ENCODE measurements around the gene ADSL. TPM values are rescaled to one million over a fixed set of nuclear protein-coding genes. Genes with fewer than 3 reads are reported as not detected.
A peak's percentile ranks its signal among the peaks of the same experiment; 100 is the strongest.
"Not testable (repeated sequence)": the region's sequence is repeated elsewhere in the genome, so short reads cannot be mapped to it uniquely, and the experiment has no call there.

The ADSL gene
- total RNA-seq, 1 donor from 2014 or later, result 142 TPM

DNA sequence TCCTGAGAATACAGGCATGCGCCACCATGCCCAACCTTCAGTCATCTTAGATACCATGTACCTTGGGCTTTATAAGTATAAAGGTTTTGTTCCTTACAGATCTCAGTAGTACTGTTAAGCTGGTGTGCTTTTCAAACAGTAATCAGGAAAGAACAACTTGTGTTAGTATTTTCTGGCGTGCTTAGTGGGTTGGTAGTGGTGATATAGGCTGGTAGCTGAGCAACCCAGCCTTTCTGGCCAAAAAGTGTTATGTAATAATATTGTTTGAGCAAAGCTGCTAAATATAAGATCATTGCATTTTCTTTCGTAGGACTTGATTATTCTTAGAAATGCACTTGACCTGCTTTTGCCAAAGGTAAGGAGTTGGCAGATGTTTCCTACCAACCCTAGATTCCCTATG, 6.5 kb downstream of the ADSL start:
- peaks cover 61% of the 10 kb centered on the region for H3K36me3 Mint-ChIP-seq (ENCODE audit: low read depth)
- H3K27ac Mint-ChIP-seq, result no peak overlapping the region
- intact Hi-C loops (cut with micrococcal nuclease), result no loop called here
- no peak overlapping the region for H3K4me3 Mint-ChIP-seq (ENCODE audit: low read depth)
- H3K9me3 Mint-ChIP-seq, result no peaks in the 10 kb centered on the region
- peaks cover 9% of the 10 kb centered on the region for H3K4me1 Mint-ChIP-seq (ENCODE audit: low read depth)
- no peaks in the 10 kb centered on the region for H3K27me3 Mint-ChIP-seq (ENCODE audit: low read depth)
- DNase-seq (ENCODE audit: low spot score), result no peak

DNA sequence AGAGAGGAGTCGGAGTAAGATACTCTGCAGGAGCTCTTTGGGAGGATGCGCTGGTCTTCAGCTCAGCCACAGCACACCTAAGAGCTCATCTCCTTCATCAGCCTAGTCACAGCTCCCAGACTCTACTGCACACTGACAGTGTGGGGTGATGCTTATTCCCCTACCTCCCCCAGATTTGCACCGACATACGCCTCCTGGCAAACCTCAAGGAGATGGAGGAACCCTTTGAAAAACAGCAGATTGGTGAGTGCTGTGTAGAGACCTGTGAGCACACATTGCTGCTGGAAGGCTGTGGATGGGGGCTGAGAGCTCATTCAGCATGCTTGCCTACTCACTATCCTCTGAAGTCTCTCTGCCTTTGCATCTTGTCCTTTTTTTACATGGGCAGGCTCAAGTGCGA, 14.8 kb downstream of the ADSL start:
- Mint-ChIP-seq H3K27ac (no peak overlapping the region), H3K27me3 (ENCODE audit: low read depth) (no peaks in the 10 kb centered on the region), H3K9me3 (no peaks in the 10 kb centered on the region), H3K36me3 (ENCODE audit: low read depth) (peaks cover 87% of the 10 kb centered on the region), H3K4me1 (ENCODE audit: low read depth) (peaks cover 2% of the 10 kb centered on the region), H3K4me3 (ENCODE audit: low read depth) (no peak overlapping the region)
- intact Hi-C loops (cut with micrococcal nuclease), result no loop called here
- no peak for DNase-seq (ENCODE audit: low spot score)

DNA sequence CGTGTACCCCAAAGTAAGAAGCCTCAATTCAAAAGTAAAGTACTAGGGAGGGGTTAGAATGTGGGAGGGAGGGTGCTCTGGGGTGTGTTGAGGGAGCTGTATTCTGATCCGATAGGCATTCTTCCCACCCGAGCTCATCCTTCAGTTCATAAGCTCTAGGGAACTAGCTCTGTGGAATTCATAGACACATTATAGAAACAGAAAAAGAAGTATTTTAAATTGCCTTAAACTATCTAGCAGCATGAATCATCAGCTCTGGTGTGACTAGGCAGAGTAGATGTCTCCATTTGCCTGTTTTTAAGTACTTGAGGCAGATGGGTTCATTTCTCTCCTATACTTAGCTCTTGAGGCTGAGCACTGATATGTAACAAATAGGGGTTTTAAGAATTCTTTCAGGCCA, 16.8 kb downstream of the ADSL start:
- peaks cover 2% of the 10 kb centered on the region for H3K4me1 Mint-ChIP-seq (ENCODE audit: low read depth)
- H3K9me3 Mint-ChIP-seq, result no peaks in the 10 kb centered on the region
- no peak for DNase-seq (ENCODE audit: low spot score)
- intact Hi-C loops (cut with micrococcal nuclease), result no loop called here
- H3K27ac Mint-ChIP-seq, result no peak overlapping the region
- H3K27me3 Mint-ChIP-seq (ENCODE audit: low read depth), result no peaks in the 10 kb centered on the region
- H3K4me3 Mint-ChIP-seq (ENCODE audit: low read depth), result no peak overlapping the region
- peaks cover 95% of the 10 kb centered on the region for H3K36me3 Mint-ChIP-seq (ENCODE audit: low read depth)

DNA sequence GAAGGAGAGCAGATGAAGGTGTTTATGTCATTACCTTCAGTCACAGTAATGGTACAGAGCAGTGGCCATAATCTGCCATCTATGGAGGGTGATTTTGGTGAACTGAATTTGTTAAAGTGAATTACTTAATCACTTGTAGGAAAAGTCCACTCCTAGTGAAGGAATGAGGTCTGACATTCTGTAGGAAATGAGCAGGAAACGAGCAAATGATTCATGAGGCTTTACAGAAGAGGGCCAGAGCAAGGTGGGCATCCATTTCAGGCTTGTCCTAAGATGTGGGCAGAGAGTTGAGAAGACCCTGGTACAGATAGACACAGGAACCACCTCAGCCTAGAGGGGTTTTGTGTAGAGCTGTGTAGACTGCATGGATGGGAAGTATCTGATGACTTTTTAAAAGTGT, 18.1 kb downstream of the ADSL start:
- H3K27me3 Mint-ChIP-seq (ENCODE audit: low read depth), result no peaks in the 10 kb centered on the region
- no peak overlapping the region for H3K4me3 Mint-ChIP-seq (ENCODE audit: low read depth)
- peaks cover 93% of the 10 kb centered on the region for H3K36me3 Mint-ChIP-seq (ENCODE audit: low read depth)
- DNase-seq (ENCODE audit: low spot score), result no peak
- peaks cover 2% of the 10 kb centered on the region for H3K4me1 Mint-ChIP-seq (ENCODE audit: low read depth)
- H3K9me3 Mint-ChIP-seq, result no peaks in the 10 kb centered on the region
- H3K27ac Mint-ChIP-seq, result no peak overlapping the region
- intact Hi-C loops (cut with micrococcal nuclease), result no loop called here

DNA sequence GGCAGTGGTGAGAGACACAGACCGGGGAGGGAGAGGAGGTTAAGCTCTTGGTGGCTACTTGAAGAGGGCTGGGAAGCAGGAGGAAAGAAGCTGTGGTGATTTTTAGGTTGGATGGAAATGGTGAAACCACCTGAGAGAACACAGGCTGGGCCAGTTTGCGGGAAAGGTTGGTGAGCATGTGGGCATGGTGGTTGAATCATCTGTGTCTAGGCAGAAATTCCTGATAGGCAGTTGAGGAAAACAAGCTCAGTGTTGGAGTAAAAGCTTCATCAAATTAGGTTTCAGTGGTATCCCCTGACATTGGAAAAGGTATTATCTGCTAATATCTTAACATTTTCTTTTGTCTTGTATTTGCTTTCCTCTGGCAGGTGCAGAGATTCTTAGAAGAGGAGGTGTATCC, 19.8 kb downstream of the ADSL start:
- Mint-ChIP-seq H3K4me1 (ENCODE audit: low read depth) (peaks cover 2% of the 10 kb centered on the region), H3K9me3 (no peaks in the 10 kb centered on the region), H3K27ac (peak overlapping the region; percentile 23), H3K4me3 (ENCODE audit: low read depth) (no peak overlapping the region), H3K27me3 (ENCODE audit: low read depth) (no peaks in the 10 kb centered on the region), H3K36me3 (ENCODE audit: low read depth) (peaks cover 79% of the 10 kb centered on the region)
- DNase-seq (ENCODE audit: low spot score), result no peak
- intact Hi-C loops (cut with micrococcal nuclease), result no loop called here

DNA sequence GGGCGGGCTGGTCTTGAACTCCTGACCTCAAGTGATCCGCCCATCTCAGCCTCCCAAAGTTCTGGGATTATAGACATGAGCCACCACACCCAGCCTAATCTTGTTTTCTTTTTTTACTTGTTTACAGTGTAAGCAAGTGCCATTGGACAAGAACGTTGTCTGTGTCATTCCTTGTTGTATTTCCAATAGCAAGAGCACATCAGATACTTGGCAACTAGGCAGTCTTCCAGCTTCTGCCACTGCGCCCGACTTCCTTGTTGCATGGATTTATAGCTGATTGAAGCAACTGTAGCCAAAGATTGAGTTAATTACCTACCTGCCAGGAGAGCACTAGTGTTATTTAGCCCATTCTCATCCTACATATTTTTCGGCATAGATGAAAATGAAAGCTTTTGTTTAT, 21.0 kb downstream of the ADSL start:
- Mint-ChIP-seq H3K4me3 (ENCODE audit: low read depth) (no peak overlapping the region), H3K27ac (no peak overlapping the region), H3K4me1 (ENCODE audit: low read depth) (peaks cover 9% of the 10 kb centered on the region), H3K9me3 (no peaks in the 10 kb centered on the region), H3K27me3 (ENCODE audit: low read depth) (no peaks in the 10 kb centered on the region), H3K36me3 (ENCODE audit: low read depth) (peaks cover 68% of the 10 kb centered on the region)
- DNase-seq (ENCODE audit: low spot score), result no peak
- intact Hi-C loops (cut with micrococcal nuclease), result no loop called here

DNA sequence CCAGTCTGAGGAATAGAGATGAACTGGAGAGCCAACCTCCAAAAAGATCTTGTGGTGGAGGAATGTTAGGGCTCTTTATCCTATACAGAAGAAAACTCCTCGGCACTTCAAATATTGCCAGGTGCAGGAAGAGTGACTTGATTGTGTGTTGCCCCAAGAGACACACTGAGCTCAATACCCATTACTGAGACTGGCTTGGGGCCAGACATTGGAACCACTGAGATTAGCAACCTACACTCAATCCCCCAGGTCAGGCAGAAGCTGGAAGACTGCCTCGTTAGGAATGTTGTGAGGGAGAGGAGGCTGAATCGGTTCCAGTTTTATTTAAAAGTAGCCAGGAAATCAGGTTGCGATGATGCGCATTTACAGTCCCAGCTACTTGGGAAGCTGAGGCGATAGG, 21.7 kb downstream of the ADSL start:
- Mint-ChIP-seq H3K4me3 (ENCODE audit: low read depth) (no peak overlapping the region), H3K27ac (no peak overlapping the region), H3K9me3 (no peaks in the 10 kb centered on the region), H3K36me3 (ENCODE audit: low read depth) (peaks cover 67% of the 10 kb centered on the region), H3K27me3 (ENCODE audit: low read depth) (no peaks in the 10 kb centered on the region), H3K4me1 (ENCODE audit: low read depth) (peaks cover 16% of the 10 kb centered on the region)
- DNase-seq (ENCODE audit: low spot score), result no peak
- intact Hi-C loops (cut with micrococcal nuclease), result no loop called here

DNA sequence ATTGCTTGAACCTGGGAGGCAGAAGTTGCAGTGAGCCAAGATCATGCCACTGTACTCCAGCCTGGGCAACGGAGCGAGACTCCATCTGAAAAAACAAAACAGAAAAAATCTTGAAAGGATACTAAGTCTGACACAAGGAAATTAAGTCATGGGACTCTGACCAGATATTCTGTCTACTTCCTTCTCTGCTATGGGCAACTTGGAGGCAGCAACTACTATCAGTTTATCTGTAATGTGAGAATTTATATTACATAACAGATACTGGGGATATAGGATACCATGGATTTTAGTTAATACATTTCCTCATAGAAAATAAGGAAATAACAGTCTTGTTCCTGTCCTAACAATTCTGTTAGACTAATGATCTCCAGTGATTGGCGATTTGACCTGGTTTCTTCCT, 22.5 kb downstream of the ADSL start:
- intact Hi-C loops (cut with micrococcal nuclease), result no loop called here
- peaks cover 20% of the 10 kb centered on the region for H3K4me1 Mint-ChIP-seq (ENCODE audit: low read depth)
- H3K27ac Mint-ChIP-seq, result no peak overlapping the region
- peaks cover 64% of the 10 kb centered on the region for H3K36me3 Mint-ChIP-seq (ENCODE audit: low read depth)
- H3K4me3 Mint-ChIP-seq (ENCODE audit: low read depth), result no peak overlapping the region
- DNase-seq (ENCODE audit: low spot score), result no peak
- H3K27me3 Mint-ChIP-seq (ENCODE audit: low read depth), result no peaks in the 10 kb centered on the region
- H3K9me3 Mint-ChIP-seq, result no peaks in the 10 kb centered on the region

DNA sequence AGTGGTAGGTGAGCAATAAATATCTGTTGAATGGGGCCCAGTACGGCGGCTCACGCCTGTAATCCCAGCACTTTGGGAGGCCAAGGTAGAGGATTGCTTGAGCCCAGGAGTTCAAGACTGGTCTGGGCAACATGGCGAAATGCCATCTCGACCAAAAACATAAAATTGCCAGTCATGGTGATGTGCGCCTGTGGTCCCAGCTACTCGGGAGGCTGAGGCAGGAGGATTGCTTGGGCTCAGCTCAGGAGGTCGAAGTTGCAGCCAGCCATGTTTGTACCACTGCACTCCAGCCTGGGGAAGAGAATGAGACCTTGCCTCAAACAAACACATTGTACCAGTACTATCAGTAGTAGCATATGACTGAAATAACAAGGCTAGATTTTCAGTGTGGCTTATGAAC, 28.3 kb downstream of the ADSL start:
- intact Hi-C loops (cut with micrococcal nuclease), result no loop called here
- Mint-ChIP-seq H3K27ac (no peak overlapping the region), H3K4me1 (ENCODE audit: low read depth) (peaks cover 29% of the 10 kb centered on the region), H3K36me3 (ENCODE audit: low read depth) (peaks cover 20% of the 10 kb centered on the region), H3K4me3 (ENCODE audit: low read depth) (no peak overlapping the region), H3K27me3 (ENCODE audit: low read depth) (no peaks in the 10 kb centered on the region), H3K9me3 (no peaks in the 10 kb centered on the region)
- DNase-seq (ENCODE audit: low spot score), result no peak

DNA sequence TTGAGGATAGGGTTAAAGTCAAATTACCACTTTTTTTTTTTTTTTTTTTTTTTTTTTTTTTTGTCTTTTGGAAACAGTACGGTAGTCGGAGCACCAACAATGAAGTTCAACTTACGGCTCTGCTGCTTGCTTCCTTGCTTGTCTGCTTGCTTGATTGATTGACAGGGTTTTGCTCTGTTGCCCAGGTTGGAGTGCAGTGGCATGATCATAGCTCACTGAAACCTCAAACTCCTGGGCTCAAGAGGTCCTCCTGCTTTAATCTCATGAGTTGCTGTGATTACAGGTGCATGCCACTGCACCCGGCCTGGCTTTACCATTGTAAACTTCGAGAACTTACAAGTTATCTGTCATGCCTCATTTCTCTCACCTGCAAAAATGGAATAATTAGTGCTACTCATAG, 29.8 kb downstream of the ADSL start:
- no peak for DNase-seq (ENCODE audit: low spot score)
- no peak overlapping the region for H3K4me3 Mint-ChIP-seq (ENCODE audit: low read depth)
- H3K36me3 Mint-ChIP-seq (ENCODE audit: low read depth), result peaks cover 17% of the 10 kb centered on the region
- no peak overlapping the region for H3K27ac Mint-ChIP-seq
- H3K27me3 Mint-ChIP-seq (ENCODE audit: low read depth), result no peaks in the 10 kb centered on the region
- no peaks in the 10 kb centered on the region for H3K9me3 Mint-ChIP-seq
- H3K4me1 Mint-ChIP-seq (ENCODE audit: low read depth), result peaks cover 28% of the 10 kb centered on the region
- intact Hi-C loops (cut with micrococcal nuclease), result no loop called here

DNA sequence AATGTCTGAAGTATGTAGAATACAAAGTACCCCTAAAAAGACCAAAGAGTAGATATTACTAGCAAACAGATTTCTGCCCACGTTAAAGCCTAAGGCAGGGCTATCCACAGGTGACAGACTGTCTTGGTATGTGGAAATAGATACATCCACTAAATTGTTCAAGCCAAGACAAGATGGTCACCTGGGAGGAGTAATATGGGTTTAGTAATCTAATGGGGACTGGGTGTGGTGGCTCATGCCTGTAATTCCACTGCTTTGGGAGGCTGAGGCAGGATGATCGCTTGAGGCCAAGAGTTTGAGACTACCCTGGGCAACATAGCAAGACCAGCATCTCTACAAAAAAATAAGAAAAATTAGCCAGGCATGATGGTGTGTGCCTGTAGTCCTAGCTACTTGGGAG, 31.6 kb downstream of the ADSL start:
- intact Hi-C loops (cut with micrococcal nuclease), result no loop called here

DNA sequence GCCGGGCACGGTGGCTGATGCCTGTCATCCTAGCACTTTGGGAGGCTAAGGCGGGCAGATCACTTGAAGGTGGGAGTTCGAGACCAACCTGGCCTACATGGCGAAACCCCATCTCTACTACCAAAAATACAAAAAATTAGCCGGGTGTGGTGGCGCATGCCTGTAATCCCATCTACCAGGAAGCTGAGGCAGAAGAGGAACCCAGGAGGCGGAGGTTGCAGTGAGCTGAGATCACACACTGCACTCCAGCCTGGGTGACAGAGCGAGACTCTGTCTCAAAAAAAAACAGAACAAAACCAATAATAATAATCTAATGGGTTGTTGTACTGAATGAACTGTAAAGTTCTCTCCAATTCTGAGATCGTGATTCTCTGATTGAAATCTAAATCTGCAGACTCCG, 32.1 kb downstream of the ADSL start:
- H3K4me3 Mint-ChIP-seq (ENCODE audit: low read depth); intact Hi-C loops (cut with micrococcal nuclease): not testable (repeated sequence)
- H3K4me1 Mint-ChIP-seq (ENCODE audit: low read depth), result peaks cover 22% of the 10 kb centered on the region

More for the DNA sequence above, 31.6 kb downstream of the ADSL start:
- Mint-ChIP-seq H3K27ac (no peak overlapping the region), H3K36me3 (ENCODE audit: low read depth) (peaks cover 16% of the 10 kb centered on the region), H3K4me1 (ENCODE audit: low read depth) (peaks cover 24% of the 10 kb centered on the region), H3K4me3 (ENCODE audit: low read depth) (no peak overlapping the region), H3K9me3 (no peaks in the 10 kb centered on the region), H3K27me3 (ENCODE audit: low read depth) (no peaks in the 10 kb centered on the region)
- no peak for DNase-seq (ENCODE audit: low spot score)

DNA sequence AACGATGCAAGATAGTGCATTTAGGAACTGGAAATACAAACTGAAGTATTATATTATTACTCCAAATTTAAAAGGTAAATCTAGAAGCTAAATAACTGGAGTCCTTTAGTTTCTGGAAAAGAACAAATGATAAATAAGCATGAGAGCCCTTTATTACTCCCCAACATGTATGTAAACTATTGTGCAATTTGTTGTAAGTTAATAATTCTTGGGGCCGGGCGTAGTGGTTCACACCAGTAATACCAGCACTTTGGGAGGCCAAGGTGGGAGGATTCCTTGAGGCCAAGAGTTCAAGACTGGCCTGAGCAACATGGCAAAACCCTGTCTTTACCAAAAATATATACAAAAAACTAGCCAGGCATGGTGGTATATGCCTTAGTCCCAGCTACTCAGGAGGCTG, 35.2 kb downstream of the ADSL start:
- Mint-ChIP-seq H3K27me3 (ENCODE audit: low read depth) (no peaks in the 10 kb centered on the region), H3K4me3 (ENCODE audit: low read depth) (no peak overlapping the region)

More for the DNA sequence above, 32.1 kb downstream of the ADSL start:
- not testable (repeated sequence) for H3K27me3 Mint-ChIP-seq (ENCODE audit: low read depth); H3K9me3 Mint-ChIP-seq; H3K27ac Mint-ChIP-seq; DNase-seq (ENCODE audit: low spot score)
- peaks cover 11% of the 10 kb centered on the region for H3K36me3 Mint-ChIP-seq (ENCODE audit: low read depth)

DNA sequence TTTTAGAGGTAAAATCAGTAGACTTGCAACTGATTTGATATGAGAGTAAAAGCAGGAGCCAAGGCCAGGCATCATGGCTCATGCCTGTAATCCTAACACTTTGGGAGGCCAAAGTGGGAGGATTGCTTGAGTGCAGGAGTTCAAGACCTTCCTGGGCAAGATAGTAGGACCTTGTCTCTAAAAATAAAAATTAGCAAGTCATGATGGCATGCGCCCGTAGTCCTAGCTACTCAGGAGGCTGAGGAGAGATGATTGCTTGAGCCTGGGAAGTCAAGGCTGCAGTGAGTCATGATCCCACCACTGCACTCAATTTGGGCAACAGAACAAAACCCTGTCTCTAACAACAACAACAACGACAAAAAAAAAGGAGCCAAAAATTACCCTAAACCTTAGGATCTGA, 37.6 kb downstream of the ADSL start:
- DNase-seq (ENCODE audit: low spot score), result no peak
- Mint-ChIP-seq H3K4me3 (ENCODE audit: low read depth) (no peak overlapping the region), H3K27ac (no peak overlapping the region), H3K4me1 (ENCODE audit: low read depth) (peaks cover 47% of the 10 kb centered on the region), H3K27me3 (ENCODE audit: low read depth) (no peaks in the 10 kb centered on the region), H3K36me3 (ENCODE audit: low read depth) (peaks cover 18% of the 10 kb centered on the region), H3K9me3 (no peaks in the 10 kb centered on the region)
- intact Hi-C loops (cut with micrococcal nuclease), result no loop called here

More for the DNA sequence above, 35.2 kb downstream of the ADSL start:
- peaks cover 12% of the 10 kb centered on the region for H3K36me3 Mint-ChIP-seq (ENCODE audit: low read depth)
- no peak for DNase-seq (ENCODE audit: low spot score)
- H3K27ac Mint-ChIP-seq, result no peak overlapping the region
- no peaks in the 10 kb centered on the region for H3K9me3 Mint-ChIP-seq
- peaks cover 37% of the 10 kb centered on the region for H3K4me1 Mint-ChIP-seq (ENCODE audit: low read depth)
- intact Hi-C loops (cut with micrococcal nuclease), result no loop called here

All from activated T-helper 2 cell treated with anti-CD3 and anti-CD28 coated beads, Interferon-gamma antibody, Interleukin-2, Interleukin-4, amounts not matched to agents 10 μg/mL and 5 μg/mL and 100 μg/mL, durations not matched to agents 14 hours and 24 hours and 36 hours (primary cell).